ENCODE data around the gene ITCH.
"Not testable (repeated sequence)": the region's sequence is repeated elsewhere in the genome, so short reads cannot be mapped to it uniquely, and the experiment has no call there.

The ITCH gene

DNA sequence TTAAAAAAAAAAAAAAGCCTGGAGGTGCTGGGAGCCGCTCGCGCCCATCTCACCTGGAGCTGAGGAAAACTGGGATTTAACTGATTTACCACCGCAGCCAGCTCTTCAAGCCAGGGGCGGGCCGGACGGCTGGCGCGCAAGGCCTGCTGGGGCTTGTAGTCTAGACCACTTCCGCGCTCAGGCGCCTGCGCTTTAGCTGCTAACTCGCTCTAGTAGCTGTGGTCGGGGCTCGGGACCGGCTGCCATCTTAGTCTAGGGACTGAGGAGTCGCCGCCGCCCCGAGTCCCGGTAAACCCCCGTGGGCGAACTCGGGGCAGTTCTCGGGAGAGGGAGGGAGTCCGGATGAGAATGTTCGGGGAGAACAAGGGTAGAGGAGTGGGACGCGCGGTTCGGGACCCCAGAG, at the start of gene ITCH:
TSS of gene ITCH (plus strand) at position 212 of the 403 bp plus-strand sequence. CDS start 30,539 bp downstream, outside the sequence.
- H3K27ac ChIP-seq (ENCODE audit: low read depth, low read length): peak within 1 kb of the TSS; percentile 55
- peaks cover 48% of the 10 kb centered on the region for H3K79me2 ChIP-seq (ENCODE audit: control insufficient read depth, insufficient read depth, low read length, unreplicated experiment)

DNA sequence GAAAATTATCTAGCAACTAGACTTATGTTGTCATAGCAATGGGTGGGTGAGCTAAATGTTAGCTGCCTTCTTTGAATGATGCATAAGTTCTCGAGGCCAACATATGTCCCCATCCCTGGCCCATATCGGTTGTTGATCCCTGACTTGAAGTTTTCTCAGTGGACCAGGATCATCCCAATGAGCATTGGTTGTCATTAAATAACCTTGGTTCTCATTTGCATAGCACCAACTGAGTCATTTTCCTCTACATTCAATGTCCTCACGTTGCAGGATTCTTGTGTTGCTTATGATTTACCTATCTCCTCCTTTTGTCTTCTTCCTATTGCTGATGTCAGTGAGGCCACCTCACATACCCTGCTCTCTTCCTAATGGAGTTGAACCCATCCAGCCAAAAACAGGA, 47.8 kb upstream of the ITCH start:
- Histone ChIP-seq H3K4me1 (ENCODE audit: control insufficient read depth, insufficient read depth, low read length, unreplicated experiment) (peaks cover 26% of the 10 kb centered on the region), H2AFZ (ENCODE audit: low read length, unreplicated experiment) (no peak overlapping the region), H3K27ac (ENCODE audit: low read depth, low read length) (no peak overlapping the region), H3K79me2 (ENCODE audit: control insufficient read depth, insufficient read depth, low read length, unreplicated experiment) (no peaks in the 10 kb centered on the region), H3K4me3 (ENCODE audit: low read depth, low read length) (no peak overlapping the region), H3K27me3 (ENCODE audit: insufficient read depth, low read length) (no peaks in the 10 kb centered on the region), H3K36me3 (ENCODE audit: insufficient read depth, low read length) (no peaks in the 10 kb centered on the region)

More for the DNA sequence above, at the start of gene ITCH:
- Histone ChIP-seq H3K4me3 (ENCODE audit: low read depth, low read length) (peak within 1 kb of the TSS; percentile 86), H2AFZ (ENCODE audit: low read length, unreplicated experiment) (peak within 1 kb of the TSS; percentile 71), H3K4me1 (ENCODE audit: control insufficient read depth, insufficient read depth, low read length, unreplicated experiment) (peaks cover 32% of the 10 kb centered on the region), H3K36me3 (ENCODE audit: insufficient read depth, low read length) (no peaks in the 10 kb centered on the region), H3K27me3 (ENCODE audit: insufficient read depth, low read length) (no peaks in the 10 kb centered on the region)

DNA sequence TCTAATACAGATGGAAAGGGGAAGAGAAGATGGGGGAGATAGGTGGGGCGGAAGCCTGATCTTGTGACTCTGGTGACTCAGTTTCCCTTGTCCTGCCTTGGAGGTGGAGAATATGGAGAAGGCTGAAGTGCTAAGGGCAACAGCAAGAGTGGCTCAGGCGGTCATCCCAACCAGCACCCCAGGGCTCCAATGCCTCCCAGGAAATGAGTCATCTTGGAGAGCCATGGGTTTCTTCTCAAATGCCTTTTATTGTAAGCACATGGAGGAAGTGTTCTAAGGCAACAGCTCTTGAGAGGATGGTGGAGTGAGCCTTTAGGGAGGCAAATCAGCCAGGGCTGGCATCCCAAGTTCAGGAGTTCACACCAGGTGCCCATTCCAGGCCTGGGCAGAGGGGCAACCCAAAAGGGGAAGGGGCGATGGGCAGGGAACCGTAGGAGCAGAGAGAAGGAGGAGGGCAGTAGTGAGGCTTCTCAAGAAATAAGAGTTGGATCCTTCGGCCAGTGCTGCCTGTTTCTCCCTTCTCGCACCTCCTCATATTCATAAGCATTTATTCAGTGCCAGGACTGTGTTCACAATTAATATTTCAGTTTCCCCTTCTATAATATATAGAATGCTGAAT, 46.8 kb upstream of the ITCH start:
- Histone ChIP-seq H3K27me3 (ENCODE audit: insufficient read depth, low read length) (no peaks in the 10 kb centered on the region), H3K4me1 (ENCODE audit: control insufficient read depth, insufficient read depth, low read length, unreplicated experiment) (peaks cover 22% of the 10 kb centered on the region), H3K27ac (ENCODE audit: low read depth, low read length) (no peak overlapping the region), H3K36me3 (ENCODE audit: insufficient read depth, low read length) (no peaks in the 10 kb centered on the region), H2AFZ (ENCODE audit: low read length, unreplicated experiment) (no peak overlapping the region), H3K4me3 (ENCODE audit: low read depth, low read length) (no peak overlapping the region), H3K79me2 (ENCODE audit: control insufficient read depth, insufficient read depth, low read length, unreplicated experiment) (no peaks in the 10 kb centered on the region)

DNA sequence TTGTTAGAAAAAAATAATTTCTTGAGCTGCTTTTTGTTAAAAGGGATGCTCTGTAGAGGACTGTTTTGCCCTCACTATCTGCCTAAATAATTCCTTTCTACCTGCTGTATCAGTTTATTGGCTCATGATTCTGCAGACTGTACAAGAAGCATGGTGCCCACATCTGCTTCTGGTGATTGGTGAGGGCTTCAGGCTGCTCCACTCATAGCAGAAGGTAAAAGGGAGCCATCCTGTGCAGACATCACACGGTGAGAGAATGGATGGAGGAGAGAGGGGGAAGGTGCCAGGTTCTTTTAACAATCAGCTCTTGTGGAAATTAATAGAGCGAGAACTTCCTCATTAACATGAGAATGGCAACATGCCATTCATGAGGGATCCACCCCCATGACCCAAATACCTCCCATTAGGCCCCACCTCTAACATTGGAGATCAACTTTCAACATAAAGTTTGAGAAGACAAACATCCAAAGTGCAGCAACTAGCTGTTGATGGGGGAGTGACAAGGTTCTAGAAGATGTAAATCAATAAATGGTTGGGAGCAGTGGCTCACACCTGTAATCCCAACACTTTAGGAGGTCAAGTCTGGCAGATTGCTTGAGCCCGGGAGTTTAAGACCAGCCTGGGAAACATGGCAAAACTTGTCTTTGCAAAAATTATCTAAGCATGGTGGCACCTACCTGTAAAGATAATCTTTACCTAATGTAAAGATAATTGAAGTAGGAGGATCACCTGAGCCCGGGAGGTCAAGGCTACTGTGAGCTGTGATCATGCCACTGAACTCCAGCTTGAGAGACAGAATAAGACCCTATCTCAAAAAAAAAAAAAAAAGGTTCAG, 44.2 kb upstream of the ITCH start:
- H3K4me1 ChIP-seq (ENCODE audit: control insufficient read depth, insufficient read depth, low read length, unreplicated experiment): peaks cover 17% of the 10 kb centered on the region
- H3K27ac ChIP-seq (ENCODE audit: low read depth, low read length): no peak overlapping the region
- H3K4me3 ChIP-seq (ENCODE audit: low read depth, low read length): no peak overlapping the region
- H3K36me3 ChIP-seq (ENCODE audit: insufficient read depth, low read length): no peaks in the 10 kb centered on the region
- no peaks in the 10 kb centered on the region for H3K79me2 ChIP-seq (ENCODE audit: control insufficient read depth, insufficient read depth, low read length, unreplicated experiment)
- no peaks in the 10 kb centered on the region for H3K27me3 ChIP-seq (ENCODE audit: insufficient read depth, low read length)
- no peak overlapping the region for H2AFZ ChIP-seq (ENCODE audit: low read length, unreplicated experiment)

DNA sequence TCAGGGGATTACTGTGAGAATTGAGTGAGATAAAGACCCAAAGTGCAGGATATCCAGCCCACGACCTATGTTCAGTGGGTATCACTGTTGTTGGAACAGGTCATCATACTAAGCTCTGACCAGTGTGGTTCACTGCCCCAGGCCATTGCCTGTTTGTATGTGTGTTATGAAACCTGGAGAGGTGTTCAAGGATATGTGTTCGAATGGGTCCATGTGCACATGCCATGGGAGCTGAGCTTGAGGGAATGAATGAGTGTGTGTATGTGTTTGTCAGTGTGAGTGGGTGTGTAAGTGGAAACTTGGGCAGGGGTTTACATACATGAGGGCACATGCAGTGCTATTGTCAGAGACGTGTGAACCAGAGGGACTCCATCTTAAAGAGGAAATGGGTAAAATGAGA, 42.2 kb upstream of the ITCH start:
- Histone ChIP-seq H3K36me3 (ENCODE audit: insufficient read depth, low read length) (no peaks in the 10 kb centered on the region), H3K27ac (ENCODE audit: low read depth, low read length) (no peak overlapping the region), H3K4me3 (ENCODE audit: low read depth, low read length) (no peak overlapping the region), H3K79me2 (ENCODE audit: control insufficient read depth, insufficient read depth, low read length, unreplicated experiment) (no peaks in the 10 kb centered on the region), H3K4me1 (ENCODE audit: control insufficient read depth, insufficient read depth, low read length, unreplicated experiment) (peaks cover 8% of the 10 kb centered on the region), H2AFZ (ENCODE audit: low read length, unreplicated experiment) (no peak overlapping the region), H3K27me3 (ENCODE audit: insufficient read depth, low read length) (no peaks in the 10 kb centered on the region)

DNA sequence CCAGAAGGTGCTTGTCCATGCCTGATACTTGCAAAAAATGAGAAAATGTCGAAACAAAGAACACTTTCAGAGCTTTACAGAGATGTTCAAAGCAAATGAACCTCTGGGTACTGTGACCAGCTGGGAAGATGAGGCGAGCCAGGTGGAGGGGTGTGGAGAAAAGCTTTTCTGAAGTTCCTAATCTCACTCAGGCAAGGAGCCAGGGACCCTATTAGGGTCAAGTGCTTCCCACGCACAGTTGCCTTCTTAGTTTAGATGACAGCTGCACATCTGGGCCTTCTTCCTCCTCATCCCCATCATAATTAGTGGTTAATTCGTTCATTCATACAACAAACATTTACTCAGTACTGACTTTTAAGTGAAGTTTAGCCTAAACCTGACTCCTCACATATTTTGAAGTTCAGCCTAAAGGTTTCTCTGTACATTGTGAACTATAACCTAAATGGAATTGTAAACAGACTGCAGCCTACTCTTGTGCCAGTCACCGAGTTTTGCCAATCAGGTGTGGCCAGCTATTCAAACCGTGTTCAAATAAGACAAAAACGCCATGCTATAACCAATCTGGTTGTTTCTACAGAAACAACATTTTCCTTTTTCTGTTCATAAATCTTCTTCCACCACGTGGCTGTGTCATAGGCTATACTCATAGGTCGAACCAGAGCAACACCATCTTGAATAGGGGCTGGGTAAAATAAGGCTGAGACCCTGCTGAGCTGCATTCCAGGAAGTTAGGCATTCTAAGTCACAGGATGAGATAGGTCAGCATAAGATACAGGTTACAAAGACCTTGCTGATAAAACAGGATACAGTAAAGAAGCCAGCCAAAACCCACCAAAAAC, 40.6 kb upstream of the ITCH start:
- no peak overlapping the region for H2AFZ ChIP-seq (ENCODE audit: low read length, unreplicated experiment)
- no peaks in the 10 kb centered on the region for H3K27me3 ChIP-seq (ENCODE audit: insufficient read depth, low read length)
- no peaks in the 10 kb centered on the region for H3K36me3 ChIP-seq (ENCODE audit: insufficient read depth, low read length)
- no peaks in the 10 kb centered on the region for H3K4me1 ChIP-seq (ENCODE audit: control insufficient read depth, insufficient read depth, low read length, unreplicated experiment)
- no peaks in the 10 kb centered on the region for H3K79me2 ChIP-seq (ENCODE audit: control insufficient read depth, insufficient read depth, low read length, unreplicated experiment)
- no peak overlapping the region for H3K4me3 ChIP-seq (ENCODE audit: low read depth, low read length)
- no peak overlapping the region for H3K27ac ChIP-seq (ENCODE audit: low read depth, low read length)

DNA sequence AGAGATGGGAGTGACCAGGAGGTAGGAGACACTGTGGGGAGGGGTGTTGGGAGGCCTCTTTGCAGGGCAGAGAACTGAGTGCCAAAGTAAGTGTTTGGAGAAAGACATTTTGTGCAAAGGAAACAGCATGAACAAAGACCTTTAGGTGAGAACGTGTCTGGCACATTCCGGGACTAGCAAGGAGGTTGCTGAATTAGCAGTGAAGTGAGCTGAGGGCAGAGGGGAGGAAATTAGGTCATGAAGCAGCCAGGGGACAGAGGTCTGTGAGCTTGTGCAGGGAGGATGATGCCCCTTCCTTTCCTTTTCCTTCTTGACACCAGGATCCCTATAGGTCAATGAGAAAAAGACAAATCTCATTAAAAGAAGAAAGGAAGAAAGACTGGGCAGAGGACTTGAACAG, 38.5 kb upstream of the ITCH start:
- Histone ChIP-seq H3K27ac (ENCODE audit: low read depth, low read length) (no peak overlapping the region), H3K79me2 (ENCODE audit: control insufficient read depth, insufficient read depth, low read length, unreplicated experiment) (no peaks in the 10 kb centered on the region), H3K4me3 (ENCODE audit: low read depth, low read length) (no peak overlapping the region), H3K4me1 (ENCODE audit: control insufficient read depth, insufficient read depth, low read length, unreplicated experiment) (no peaks in the 10 kb centered on the region), H2AFZ (ENCODE audit: low read length, unreplicated experiment) (no peak overlapping the region), H3K36me3 (ENCODE audit: insufficient read depth, low read length) (no peaks in the 10 kb centered on the region), H3K27me3 (ENCODE audit: insufficient read depth, low read length) (no peaks in the 10 kb centered on the region)

DNA sequence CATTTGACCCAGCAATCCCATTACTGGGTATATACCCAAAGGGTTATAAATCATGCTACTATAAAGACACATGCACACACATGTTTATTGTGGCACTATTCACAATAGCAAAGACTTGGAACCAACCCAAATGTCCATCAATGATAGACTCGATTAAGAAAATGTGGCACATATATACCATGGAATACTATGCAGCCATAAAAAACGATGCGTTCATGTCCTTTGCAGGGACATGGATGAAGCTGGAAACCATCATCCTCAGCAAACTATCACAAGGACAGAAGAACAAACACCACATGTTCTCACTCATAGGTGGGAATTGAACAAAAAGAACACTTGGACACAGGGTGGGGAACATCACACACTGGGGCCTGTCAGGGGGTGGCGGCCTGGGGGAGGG, 34.9 kb upstream of the ITCH start:
- not testable (repeated sequence) for H3K4me1 ChIP-seq (ENCODE audit: control insufficient read depth, insufficient read depth, low read length, unreplicated experiment)

DNA sequence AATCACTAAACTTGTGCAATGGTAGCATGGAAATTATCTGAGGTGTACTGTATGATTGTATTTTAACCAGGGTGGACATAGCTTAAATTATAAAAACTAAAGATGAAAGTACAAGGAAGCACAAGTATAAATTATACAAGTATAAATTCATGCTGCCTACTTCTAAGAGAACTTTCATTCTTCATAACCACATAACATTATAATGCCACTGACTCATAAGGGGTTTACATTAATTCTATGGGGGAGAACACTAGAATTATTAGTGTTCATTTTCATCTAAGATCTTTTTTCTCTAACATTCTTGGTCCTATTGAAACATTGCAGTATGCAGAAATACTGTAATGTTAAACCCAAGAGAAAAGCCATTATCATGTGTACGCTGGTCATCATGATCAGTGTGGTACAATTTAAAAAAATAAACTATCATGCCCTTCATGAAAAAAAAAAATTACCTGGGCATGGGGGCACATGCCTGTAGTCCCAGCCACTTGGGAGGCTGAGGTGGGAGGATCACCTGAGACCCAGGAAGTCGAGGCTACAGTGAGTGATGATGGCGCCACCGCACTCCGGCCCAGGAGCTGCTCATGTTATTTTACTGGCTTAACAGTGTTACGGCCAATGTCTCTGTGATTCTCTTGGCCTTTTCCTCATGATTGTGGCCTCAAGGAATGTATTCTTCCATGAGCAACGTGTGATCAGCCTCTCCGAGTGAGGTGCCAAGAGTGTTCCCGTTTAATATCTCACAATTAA, 34.0 kb upstream of the ITCH start:
- H3K27ac ChIP-seq (ENCODE audit: low read depth, low read length): no peak overlapping the region
- no peaks in the 10 kb centered on the region for H3K27me3 ChIP-seq (ENCODE audit: insufficient read depth, low read length)
- H3K4me3 ChIP-seq (ENCODE audit: low read depth, low read length): no peak overlapping the region
- no peaks in the 10 kb centered on the region for H3K4me1 ChIP-seq (ENCODE audit: control insufficient read depth, insufficient read depth, low read length, unreplicated experiment)
- no peaks in the 10 kb centered on the region for H3K79me2 ChIP-seq (ENCODE audit: control insufficient read depth, insufficient read depth, low read length, unreplicated experiment)
- H3K36me3 ChIP-seq (ENCODE audit: insufficient read depth, low read length): no peaks in the 10 kb centered on the region
- no peak overlapping the region for H2AFZ ChIP-seq (ENCODE audit: low read length, unreplicated experiment)

More for the DNA sequence above, 34.9 kb upstream of the ITCH start:
- not testable (repeated sequence) for H3K27me3 ChIP-seq (ENCODE audit: insufficient read depth, low read length); H3K36me3 ChIP-seq (ENCODE audit: insufficient read depth, low read length); H3K79me2 ChIP-seq (ENCODE audit: control insufficient read depth, insufficient read depth, low read length, unreplicated experiment); H3K27ac ChIP-seq (ENCODE audit: low read depth, low read length); H2AFZ ChIP-seq (ENCODE audit: low read length, unreplicated experiment); H3K4me3 ChIP-seq (ENCODE audit: low read depth, low read length)

DNA sequence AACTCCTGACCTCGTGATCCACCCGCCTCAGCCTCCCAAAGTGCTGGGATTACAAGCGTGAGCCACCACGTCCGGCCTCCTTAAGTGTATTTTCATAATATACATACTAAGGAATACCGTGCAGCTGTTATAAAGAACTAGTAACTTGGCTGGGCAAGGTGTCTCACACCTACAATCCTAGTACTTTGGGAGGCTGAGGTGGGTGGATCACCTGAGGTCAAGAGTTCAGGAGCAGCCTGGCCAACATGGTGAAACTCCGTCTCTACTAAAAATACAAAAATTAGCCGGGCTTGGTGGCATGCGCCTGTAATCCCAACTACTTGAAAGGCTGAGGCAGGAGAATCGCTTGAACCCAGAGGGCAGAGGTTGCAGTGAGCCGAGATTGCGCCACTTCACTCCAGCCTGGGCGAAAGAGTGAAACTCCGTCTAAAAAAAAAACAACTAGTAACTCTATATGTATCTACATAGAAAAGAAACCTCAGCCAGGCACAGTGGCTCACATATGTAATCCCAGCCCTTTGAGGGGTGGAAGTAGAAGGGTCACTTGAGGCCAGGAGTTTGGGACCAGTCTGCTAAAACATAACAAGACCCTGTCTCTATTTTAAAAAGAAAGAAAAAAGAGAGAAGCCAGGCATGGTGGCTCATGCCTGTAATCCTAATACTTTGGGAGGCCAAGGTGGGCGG, 32.1 kb upstream of the ITCH start:
- not testable (repeated sequence) for H3K36me3 ChIP-seq (ENCODE audit: insufficient read depth, low read length); H3K27ac ChIP-seq (ENCODE audit: low read depth, low read length); H3K4me1 ChIP-seq (ENCODE audit: control insufficient read depth, insufficient read depth, low read length, unreplicated experiment); H3K79me2 ChIP-seq (ENCODE audit: control insufficient read depth, insufficient read depth, low read length, unreplicated experiment); H3K4me3 ChIP-seq (ENCODE audit: low read depth, low read length); H3K27me3 ChIP-seq (ENCODE audit: insufficient read depth, low read length); H2AFZ ChIP-seq (ENCODE audit: low read length, unreplicated experiment)
